Activated T-helper 2 cell treated with anti-CD3 and anti-CD28 coated beads, Interferon-gamma antibody, Interleukin-2, Interleukin-4, amounts not matched to agents 10 μg/mL and 5 μg/mL and 100 μg/mL, durations not matched to agents 14 hours and 24 hours and 36 hours (primary cell): ENCODE data around the gene DNALI1. TPM values are rescaled to one million over a fixed set of nuclear protein-coding genes. Genes with fewer than 3 reads are reported as not detected.
"Not testable (repeated sequence)": the region's sequence is repeated elsewhere in the genome, so short reads cannot be mapped to it uniquely, and the experiment has no call there.

Source experiments
- DNase-seq: peaks from one replicate; pipeline ENCODE4 v3.0.0; 2021; ENCODE audit warnings: low spot score
- H3K27ac Mint-ChIP-seq: one replicate; pipeline ENCODE4 v1.8.0; 2021; ENCODE audit warnings: mixed read lengths
- H3K27me3 Mint-ChIP-seq: one replicate; pipeline ENCODE4 v1.8.0; 2021; ENCODE audit warnings: low read depth, mixed read lengths
- H3K36me3 Mint-ChIP-seq: one replicate; pipeline ENCODE4 v1.8.0; 2021; ENCODE audit warnings: low read depth, mixed read lengths
- H3K4me1 Mint-ChIP-seq: one replicate; pipeline ENCODE4 v1.8.0; 2021; ENCODE audit warnings: low read depth, mixed read lengths
- H3K4me3 Mint-ChIP-seq: one replicate; pipeline ENCODE4 v1.8.0; 2021; ENCODE audit warnings: low read depth, mild to moderate bottlenecking, moderate library complexity, mixed read lengths
- H3K9me3 Mint-ChIP-seq: one replicate; pipeline ENCODE4 v1.8.0; 2021; ENCODE audit warnings: mixed read lengths
- intact Hi-C: fragments of 100-400 bp; cut with micrococcal nuclease; formaldehyde crosslinking; loops from one replicate; pipeline ENCODE4 v1.15.1; 2023
- total RNA-seq: library from RNA; stranded (reverse); gene quantifications from 2 replicates; pipeline ENCODE4 v1.2.3, GENCODE V29; 2022

Gene DNALI1
- total RNA-seq, 1 donor from 2014 or later = not detected

DNA sequence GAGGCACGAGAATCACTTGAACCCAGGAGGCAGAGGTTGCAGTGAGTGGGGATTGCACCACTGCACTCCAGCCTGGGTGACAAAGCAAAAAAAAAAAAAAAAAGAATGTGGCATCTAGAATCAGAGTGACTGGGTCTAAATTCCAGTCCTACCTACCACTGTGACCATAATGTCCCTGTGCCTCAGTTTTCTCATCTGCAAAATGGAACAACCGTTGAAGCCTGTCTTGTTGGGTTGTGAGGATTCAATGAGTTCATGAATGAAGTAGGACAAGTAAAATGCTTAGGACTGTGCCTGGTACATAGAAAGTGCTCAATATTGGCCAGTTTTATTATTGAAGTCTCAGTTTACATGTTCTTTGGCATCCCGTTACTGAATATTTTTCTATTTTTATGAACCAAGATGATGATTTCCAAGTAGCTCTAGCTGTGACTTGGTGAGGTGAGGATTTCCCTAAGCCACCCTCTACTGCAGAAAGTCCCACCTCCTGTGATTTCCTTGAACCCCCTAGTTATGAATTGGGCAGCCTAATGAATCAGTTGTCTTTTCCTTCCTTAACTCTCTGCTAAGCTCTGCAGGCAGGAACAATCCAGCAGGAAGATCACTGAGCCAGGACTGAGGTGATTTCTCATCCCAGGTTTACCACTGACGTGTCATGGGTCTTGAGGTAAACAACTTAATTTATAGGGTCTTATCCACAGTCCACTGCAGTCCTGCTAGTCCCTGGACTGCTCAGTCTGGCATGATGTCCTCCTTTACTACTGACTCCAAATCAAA lies 23.2 kb upstream of the DNALI1 start:
- no peak for DNase-seq
- intact Hi-C loops = no loop called here
- Mint-ChIP-seq H3K9me3 (no peaks in the 10 kb centered on the region), H3K27ac (no peak overlapping the region), H3K27me3 (no peaks in the 10 kb centered on the region), H3K4me3 (no peak overlapping the region), H3K36me3 (peaks cover 36% of the 10 kb centered on the region), H3K4me1 (peaks cover 6% of the 10 kb centered on the region)

GRCh38 chr1:37537378-37537777 lies 19.4 kb upstream of the DNALI1 start:
- peaks cover 60% of the 10 kb centered on the region for H3K36me3 Mint-ChIP-seq
- intact Hi-C loops = no loop called here

GRCh38 chr1:37539154-37539553 lies 17.6 kb upstream of the DNALI1 start:
- H3K27me3 Mint-ChIP-seq, H3K4me3 Mint-ChIP-seq, H3K27ac Mint-ChIP-seq, DNase-seq, H3K9me3 Mint-ChIP-seq, H3K4me1 Mint-ChIP-seq, intact Hi-C loops: not testable (repeated sequence)
- peaks cover 67% of the 10 kb centered on the region for H3K36me3 Mint-ChIP-seq

More at GRCh38 chr1:37537378-37537777, 19.4 kb upstream of the DNALI1 start:
- Mint-ChIP-seq H3K4me1 (peaks cover 6% of the 10 kb centered on the region), H3K27ac (peak overlapping the region; percentile 46), H3K9me3 (no peaks in the 10 kb centered on the region), H3K27me3 (no peaks in the 10 kb centered on the region), H3K4me3 (no peak overlapping the region)
- DNase-seq = no peak

- no peak overlapping the region for H3K27ac Mint-ChIP-seq
- H3K27me3 Mint-ChIP-seq = no peaks in the 10 kb centered on the region
- H3K9me3 Mint-ChIP-seq = no peaks in the 10 kb centered on the region
- H3K4me3 Mint-ChIP-seq = no peak overlapping the region
- no peak for DNase-seq
- peaks cover 67% of the 10 kb centered on the region for H3K36me3 Mint-ChIP-seq
- intact Hi-C loops = no loop called here
- H3K4me1 Mint-ChIP-seq = peaks cover 6% of the 10 kb centered on the region
Observed at GRCh38 chr1:37540036-37540785, 16.5 kb upstream of the DNALI1 start.

GRCh38 chr1:37544530-37544929 lies 12.2 kb upstream of the DNALI1 start:
- peaks cover 52% of the 10 kb centered on the region for H3K36me3 Mint-ChIP-seq
- no peaks in the 10 kb centered on the region for H3K27me3 Mint-ChIP-seq
- no peaks in the 10 kb centered on the region for H3K9me3 Mint-ChIP-seq
- intact Hi-C loops = no loop called here
- peaks cover 4% of the 10 kb centered on the region for H3K4me1 Mint-ChIP-seq
- H3K4me3 Mint-ChIP-seq = no peak overlapping the region
- no peak for DNase-seq
- H3K27ac Mint-ChIP-seq = no peak overlapping the region

DNA sequence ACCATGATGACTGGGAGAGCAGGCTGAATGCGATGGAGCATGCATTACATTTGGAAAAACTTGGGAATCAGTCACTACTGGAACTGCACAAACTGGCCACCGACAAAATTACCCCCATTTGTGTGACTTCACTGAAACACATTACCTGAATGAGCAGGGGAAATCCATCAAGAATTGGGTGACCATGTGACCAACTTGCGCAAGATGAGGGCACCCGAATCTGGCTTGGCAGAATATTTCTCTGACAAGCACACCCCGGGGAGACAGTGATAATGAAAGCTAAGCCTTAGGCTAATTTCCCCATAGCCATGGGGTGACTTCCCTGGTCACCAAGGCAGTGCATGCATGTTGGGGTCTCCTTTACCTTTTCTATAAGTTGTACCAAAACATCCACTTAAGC lies 11.7 kb upstream of the DNALI1 start:
- no peak for DNase-seq
- peaks cover 56% of the 10 kb centered on the region for H3K36me3 Mint-ChIP-seq
- intact Hi-C loops = no loop called here
- peaks cover 8% of the 10 kb centered on the region for H3K4me1 Mint-ChIP-seq
- H3K27ac Mint-ChIP-seq = no peak overlapping the region
- H3K4me3 Mint-ChIP-seq = no peak overlapping the region
- no peaks in the 10 kb centered on the region for H3K9me3 Mint-ChIP-seq
- H3K27me3 Mint-ChIP-seq = no peaks in the 10 kb centered on the region

DNA sequence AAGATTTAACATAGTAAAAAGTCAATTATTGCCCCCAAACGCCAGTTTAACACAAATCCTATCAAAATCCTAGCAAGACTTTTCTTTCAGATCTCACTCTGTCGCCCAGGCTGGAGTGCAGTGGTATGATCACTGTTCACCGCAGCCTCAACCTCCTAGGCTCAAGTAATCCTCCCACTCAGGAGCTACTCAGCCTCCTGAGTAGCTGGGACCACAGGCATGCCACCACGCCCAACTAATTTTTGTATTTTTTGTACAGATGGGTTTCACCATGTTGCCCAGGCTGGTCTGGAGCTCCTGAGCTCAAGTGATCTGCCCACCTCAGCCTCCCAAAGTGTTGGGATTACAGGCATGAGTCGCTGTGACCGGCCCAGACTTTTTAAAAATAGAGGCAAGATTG lies 7.4 kb upstream of the DNALI1 start:
- Mint-ChIP-seq H3K9me3 (no peaks in the 10 kb centered on the region), H3K4me3 (no peak overlapping the region), H3K36me3 (peaks cover 67% of the 10 kb centered on the region), H3K4me1 (peaks cover 31% of the 10 kb centered on the region), H3K27me3 (no peaks in the 10 kb centered on the region), H3K27ac (no peak overlapping the region)
- intact Hi-C loops = no loop called here
- DNase-seq = no peak

DNA sequence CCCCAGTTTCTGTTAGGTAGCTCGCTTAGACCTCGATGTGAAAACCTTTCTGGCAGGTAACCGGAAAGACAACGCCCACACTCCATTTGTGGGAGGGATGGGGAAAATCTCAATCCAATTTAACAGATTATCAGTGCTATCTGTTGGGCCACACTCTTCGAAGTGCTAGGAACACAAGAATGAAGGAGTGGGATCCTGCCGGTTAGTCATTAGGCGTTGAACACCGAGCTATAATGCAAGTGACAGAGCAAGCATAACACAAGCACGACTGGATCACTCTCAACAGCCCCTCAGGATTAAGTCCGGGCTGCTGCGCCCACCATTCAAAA lies 3.2 kb upstream of the DNALI1 start:
- Mint-ChIP-seq H3K4me1 (peaks cover 41% of the 10 kb centered on the region), H3K36me3 (peaks cover 49% of the 10 kb centered on the region), H3K4me3 (peak overlapping the region; percentile 98), H3K9me3 (no peaks in the 10 kb centered on the region), H3K27ac (peak overlapping the region; percentile 93), H3K27me3 (no peaks in the 10 kb centered on the region)
- intact Hi-C loops = loop anchor here (5.0 kb wide), 3 partner anchors 41 to 254 kb away; partner anchors contain the start of genes C1orf122, MEAF6 and YRDC
- no peak for DNase-seq

DNA sequence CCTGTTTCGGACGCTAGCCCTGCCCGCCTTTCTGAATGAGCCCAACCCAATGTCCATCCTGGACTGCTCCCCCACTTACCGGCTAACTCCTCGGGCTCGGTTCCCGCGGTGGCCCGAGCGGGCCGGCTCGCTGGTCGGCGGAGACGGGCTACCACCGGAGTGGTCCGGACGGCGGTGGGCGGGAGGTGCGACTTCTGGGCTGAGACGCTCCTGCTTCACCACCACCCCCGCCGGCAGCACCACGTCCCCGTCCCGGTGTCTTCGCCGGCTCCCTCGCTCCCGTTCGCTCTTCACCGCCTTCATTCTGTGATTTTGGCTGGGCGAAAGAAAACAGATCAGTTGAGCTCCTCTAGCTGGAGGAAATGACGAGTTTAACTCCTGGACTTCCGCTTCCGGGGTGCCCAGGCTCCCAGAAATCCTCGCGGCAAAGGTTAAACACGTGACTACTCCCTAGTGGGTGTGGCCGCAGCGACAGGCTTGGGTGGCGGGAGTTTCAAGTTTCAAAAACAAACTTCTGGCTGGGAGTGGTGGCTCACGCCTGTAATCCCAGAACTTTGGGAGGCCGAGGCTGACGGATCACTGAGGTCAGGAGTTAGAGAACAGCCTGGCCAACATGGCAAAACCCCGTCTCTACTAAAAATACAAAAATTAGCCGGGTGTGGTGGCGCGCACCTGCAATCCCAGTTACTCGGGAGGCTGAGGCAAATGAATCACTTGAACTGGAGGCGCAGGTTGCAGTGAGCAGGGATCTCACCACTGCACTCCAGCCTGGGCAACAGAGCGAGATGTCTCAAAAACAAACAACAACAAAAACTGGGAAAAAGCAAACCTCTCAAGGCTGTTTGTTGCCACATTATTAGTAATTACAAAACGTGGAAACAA lies 2.6 kb upstream of the DNALI1 start, which contains the start of gene SNIP1:
SNIP1 (minus strand) TSS at position 367 of the 882 bp plus-strand sequence; CDS start at position 303, 64 bp downstream.
- H3K4me1 Mint-ChIP-seq = peaks cover 41% of the 10 kb centered on the region
- DNase-seq = peak; percentile 89
- no peaks in the 10 kb centered on the region for H3K9me3 Mint-ChIP-seq
- peak within 1 kb of the TSS; percentile 93 for H3K27ac Mint-ChIP-seq
- intact Hi-C loops = loop anchor here (1.0 to 5.0 kb wide), 5 partner anchors 42 to 253 kb away; partner anchors contain the start of genes C1orf122, MEAF6 and YRDC
- H3K27me3 Mint-ChIP-seq = no peaks in the 10 kb centered on the region
- H3K36me3 Mint-ChIP-seq = peaks cover 43% of the 10 kb centered on the region
- peak within 1 kb of the TSS; percentile 98 for H3K4me3 Mint-ChIP-seq

- H3K9me3 Mint-ChIP-seq = no peaks in the 10 kb centered on the region
- no peak overlapping the region for H3K27ac Mint-ChIP-seq
- peaks cover 21% of the 10 kb centered on the region for H3K4me1 Mint-ChIP-seq
- DNase-seq = no peak
- intact Hi-C loops = no loop called here
- H3K27me3 Mint-ChIP-seq = no peaks in the 10 kb centered on the region
- no peak overlapping the region for H3K4me3 Mint-ChIP-seq
- peaks cover 17% of the 10 kb centered on the region for H3K36me3 Mint-ChIP-seq
Observed at GRCh38 chr1:37557402-37557801, 662 bp downstream of the DNALI1 start.

GRCh38 chr1:37558411-37558810 lies 1.7 kb downstream of the DNALI1 start:
- H3K36me3 Mint-ChIP-seq = peaks cover 8% of the 10 kb centered on the region
- no peak overlapping the region for H3K27ac Mint-ChIP-seq
- intact Hi-C loops = no loop called here
- H3K4me1 Mint-ChIP-seq = peaks cover 12% of the 10 kb centered on the region
- no peak for DNase-seq
- H3K27me3 Mint-ChIP-seq = no peaks in the 10 kb centered on the region
- H3K9me3 Mint-ChIP-seq = no peaks in the 10 kb centered on the region
- no peak overlapping the region for H3K4me3 Mint-ChIP-seq

GRCh38 chr1:37559080-37559479 lies 2.3 kb downstream of the DNALI1 start:
- Mint-ChIP-seq H3K27me3 (no peaks in the 10 kb centered on the region), H3K4me3 (no peak overlapping the region), H3K9me3 (no peaks in the 10 kb centered on the region), H3K36me3 (peaks cover 6% of the 10 kb centered on the region), H3K27ac (no peak overlapping the region), H3K4me1 (peaks cover 11% of the 10 kb centered on the region)
- intact Hi-C loops = no loop called here
- DNase-seq = no peak
